ENCODE measurements around the gene SNRNP35.

The SNRNP35 gene

GRCh38 chr12:123502163-123502704 is 44.3 kb downstream of the SNRNP35 start:
- Histone ChIP-seq H3K36me3 (replicated peaks; ENCODE audit: insufficient read depth, low read length) (no peaks in the 10 kb centered on the region), H4K20me1 (ENCODE audit: insufficient read depth, low read length) (no peaks in the 10 kb centered on the region), H2AFZ (ENCODE audit: low read length) (no peak overlapping the region), H3K9me3 (replicated peaks; ENCODE audit: insufficient read depth, low read length) (no peaks in the 10 kb centered on the region), H3K9ac (ENCODE audit: low read length) (no peak overlapping the region), H3K27me3 (replicated peaks; ENCODE audit: insufficient read depth, low read length) (no peaks in the 10 kb centered on the region), H3K4me3 (ENCODE audit: low read length) (no peak overlapping the region), H3K9me2 (replicated peaks; ENCODE audit: insufficient read depth, low read length) (no peaks in the 10 kb centered on the region), H3K27ac (ENCODE audit: low read length) (no peak overlapping the region), H3K4me2 (ENCODE audit: low read depth, low read length) (no peak overlapping the region), H3K79me2 (ENCODE audit: low read length) (no peaks in the 10 kb centered on the region), H3F3A (ENCODE audit: insufficient read depth, low read length) (no peaks in the 10 kb centered on the region), H3K4me1 (ENCODE audit: low read length) (no peaks in the 10 kb centered on the region)
- no peak for TF ChIP-seq CTCF (IDR thresholded peaks at IDR 0.05; ENCODE audit: low read length)
- no peak for TF ChIP-seq EZH2 (optimal IDR thresholded peaks at IDR 0.05; ENCODE audit: low read depth, low read length)
- TF ChIP-seq EZH2phosphoT487 (IDR thresholded peaks at IDR 0.05; ENCODE audit: low read length) = no peak
- no peak for DNase-seq

GRCh38 chr12:123506059-123506842 is 48.3 kb downstream of the SNRNP35 start:
- no peaks in the 10 kb centered on the region for H3K9me2 ChIP-seq (replicated peaks; ENCODE audit: insufficient read depth, low read length)

DNA sequence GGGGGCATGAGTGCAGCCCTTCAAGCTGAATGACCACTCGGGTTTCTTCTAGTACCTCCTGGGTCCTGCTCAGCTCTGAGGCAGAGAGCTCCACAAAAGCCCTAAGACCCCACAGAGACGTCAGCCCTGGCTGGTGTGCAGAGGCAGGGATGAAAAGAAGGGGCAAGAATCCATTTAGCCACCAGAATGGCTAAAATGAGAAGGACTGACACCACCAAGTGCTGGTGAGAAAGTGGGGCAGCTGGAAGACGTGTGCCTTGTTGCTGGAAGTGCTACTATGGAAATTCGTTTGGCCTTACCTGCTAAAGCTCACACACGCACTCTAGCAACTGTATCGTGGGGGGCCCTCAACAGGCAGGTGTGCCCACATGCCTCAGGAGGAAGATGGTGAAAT is 48.9 kb downstream of the SNRNP35 start:
- TF ChIP-seq EZH2 (optimal IDR thresholded peaks at IDR 0.05; ENCODE audit: low read depth, low read length) (no peak), EZH2phosphoT487 (IDR thresholded peaks at IDR 0.05; ENCODE audit: low read length) (no peak), CTCF (IDR thresholded peaks at IDR 0.05; ENCODE audit: low read length) (no peak)
- H3K27me3 ChIP-seq (replicated peaks; ENCODE audit: insufficient read depth, low read length) = no peaks in the 10 kb centered on the region
- DNase-seq = no peak
- H3K36me3 ChIP-seq (replicated peaks; ENCODE audit: insufficient read depth, low read length) = no peaks in the 10 kb centered on the region
- no peaks in the 10 kb centered on the region for H3K79me2 ChIP-seq (ENCODE audit: low read length)
- H3K9me3 ChIP-seq (replicated peaks; ENCODE audit: insufficient read depth, low read length) = no peaks in the 10 kb centered on the region
- H3K4me3 ChIP-seq (ENCODE audit: low read length) = no peak overlapping the region
- H3K4me1 ChIP-seq (ENCODE audit: low read length) = no peaks in the 10 kb centered on the region
- H3K4me2 ChIP-seq (ENCODE audit: low read depth, low read length) = no peak overlapping the region
- no peak overlapping the region for H3K9ac ChIP-seq (ENCODE audit: low read length)
- no peak overlapping the region for H2AFZ ChIP-seq (ENCODE audit: low read length)
- no peaks in the 10 kb centered on the region for H3F3A ChIP-seq (ENCODE audit: insufficient read depth, low read length)
- no peaks in the 10 kb centered on the region for H3K9me2 ChIP-seq (replicated peaks; ENCODE audit: insufficient read depth, low read length)
- H3K27ac ChIP-seq (ENCODE audit: low read length) = no peak overlapping the region
- no peaks in the 10 kb centered on the region for H4K20me1 ChIP-seq (ENCODE audit: insufficient read depth, low read length)

More at GRCh38 chr12:123506059-123506842, 48.3 kb downstream of the SNRNP35 start:
- Histone ChIP-seq H3K79me2 (ENCODE audit: low read length) (no peaks in the 10 kb centered on the region), H3K9me3 (replicated peaks; ENCODE audit: insufficient read depth, low read length) (no peaks in the 10 kb centered on the region), H2AFZ (ENCODE audit: low read length) (no peak overlapping the region), H4K20me1 (ENCODE audit: insufficient read depth, low read length) (no peaks in the 10 kb centered on the region), H3K36me3 (replicated peaks; ENCODE audit: insufficient read depth, low read length) (no peaks in the 10 kb centered on the region), H3K27ac (ENCODE audit: low read length) (no peak overlapping the region), H3K9ac (ENCODE audit: low read length) (no peak overlapping the region), H3K4me1 (ENCODE audit: low read length) (no peaks in the 10 kb centered on the region), H3K27me3 (replicated peaks; ENCODE audit: insufficient read depth, low read length) (no peaks in the 10 kb centered on the region), H3K4me2 (ENCODE audit: low read depth, low read length) (no peak overlapping the region), H3K4me3 (ENCODE audit: low read length) (no peak overlapping the region), H3F3A (ENCODE audit: insufficient read depth, low read length) (no peaks in the 10 kb centered on the region)
- no peak for DNase-seq
- TF ChIP-seq CTCF (IDR thresholded peaks at IDR 0.05; ENCODE audit: low read length) (no peak), EZH2 (optimal IDR thresholded peaks at IDR 0.05; ENCODE audit: low read depth, low read length) (no peak), EZH2phosphoT487 (IDR thresholded peaks at IDR 0.05; ENCODE audit: low read length) (no peak)
